Measurements from ENCODE around the gene CCDC57.

GRCh38 chr17:82084373-82085030 is 128.1 kb downstream of the CCDC57 start:
- no peak for TF ChIP-seq CTCF (conservative IDR thresholded peaks at IDR 0.05)
- no peak for TF ChIP-seq EZH2 (IDR thresholded peaks at IDR 0.05; ENCODE audit: low read depth)

Measured in PC-9 (cell line).